ENCODE measurements around the gene KCNK7. TPM values are rescaled to one million over a fixed set of nuclear protein-coding genes. Genes with fewer than 3 reads are reported as not detected.
A peak's percentile ranks its signal among the peaks of the same experiment; 100 is the strongest.

The KCNK7 gene
- total RNA-seq, 4 donors from 2014 or later: 1.2 TPM; not detected in 3

DNA sequence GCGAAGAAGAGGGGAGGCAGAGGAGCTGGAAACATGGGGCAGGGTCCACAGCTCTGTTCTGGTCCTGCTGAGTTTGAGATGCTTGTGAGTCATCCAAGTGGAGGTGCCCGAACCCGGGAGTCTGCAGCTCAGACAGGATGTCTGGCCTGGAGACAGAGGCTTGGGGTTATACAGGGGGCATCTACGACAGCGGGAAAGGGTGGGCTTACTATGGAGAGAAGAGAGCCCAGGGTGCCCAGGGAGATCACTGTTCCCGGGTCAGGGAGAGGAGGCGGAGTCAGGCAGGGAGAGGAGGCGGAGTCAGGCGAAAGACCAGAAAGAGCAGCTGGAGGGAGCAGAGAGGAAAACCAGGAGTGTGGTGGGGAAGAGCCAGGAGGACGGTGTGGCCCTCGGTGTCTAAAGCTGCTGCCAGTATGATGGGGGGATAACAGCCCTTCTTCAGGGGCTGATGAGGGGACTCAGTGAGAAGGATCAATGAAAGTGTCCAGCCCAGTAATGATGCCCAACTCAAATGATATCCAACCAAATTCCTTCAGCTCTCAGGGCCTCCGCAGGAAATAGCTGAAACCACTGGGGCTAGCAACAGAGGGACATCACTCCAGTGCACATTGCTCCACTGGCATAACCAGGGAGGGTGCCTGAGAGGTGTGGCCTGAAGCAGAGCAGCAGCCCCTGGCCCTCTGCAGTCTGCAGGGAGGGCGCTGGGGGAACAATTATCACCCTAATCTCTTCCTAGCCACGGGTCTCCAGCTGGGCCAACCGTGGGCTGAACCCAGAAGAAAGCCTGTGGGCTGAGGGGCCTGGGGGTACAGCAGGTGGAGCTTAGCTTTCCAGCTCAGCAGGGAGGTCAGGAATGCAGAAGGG lies 34.8 kb downstream of the KCNK7 start:
- 34 to 42% methylated on average over 14 to 15 of the region's 15 CpGs for WGBS, 2 donors

DNA sequence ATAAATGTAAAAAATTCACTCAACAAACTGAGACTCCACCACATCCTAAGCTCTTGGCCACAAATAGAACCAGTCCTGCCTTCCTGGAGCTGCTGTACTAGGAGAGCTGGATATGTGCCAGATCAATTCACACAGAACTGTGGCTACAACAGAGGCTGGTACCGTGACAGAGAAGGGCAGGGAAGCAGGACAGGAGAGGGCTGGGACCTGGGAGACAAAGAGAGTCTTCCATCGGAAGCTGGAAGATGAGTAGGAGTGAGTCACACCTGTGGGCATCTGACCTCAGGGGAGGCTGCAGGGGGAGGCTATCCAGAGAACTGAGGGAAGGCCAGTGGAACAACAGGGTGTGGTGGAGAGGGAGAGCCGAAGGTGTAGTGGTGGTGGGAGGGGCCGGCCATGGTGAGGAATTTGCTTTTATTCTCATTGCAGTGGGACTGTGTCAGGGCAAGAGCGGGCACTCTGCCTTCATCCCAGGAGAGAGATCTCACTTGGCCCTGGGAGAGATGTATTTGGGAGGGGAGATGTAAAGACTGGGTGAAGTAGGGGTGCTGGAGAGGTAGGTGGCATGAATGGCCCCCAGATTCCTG lies 35.6 kb downstream of the KCNK7 start:
- no peaks in the 10 kb centered on the region for H3K36me3 ChIP-seq
- WGBS, 2 donors: 29 to 30% methylated on average over 5 of the region's 5 CpGs
- no peak for TF ChIP-seq POLR2A (IDR thresholded peaks at IDR 0.05)
- TF ChIP-seq, protein P1, sequence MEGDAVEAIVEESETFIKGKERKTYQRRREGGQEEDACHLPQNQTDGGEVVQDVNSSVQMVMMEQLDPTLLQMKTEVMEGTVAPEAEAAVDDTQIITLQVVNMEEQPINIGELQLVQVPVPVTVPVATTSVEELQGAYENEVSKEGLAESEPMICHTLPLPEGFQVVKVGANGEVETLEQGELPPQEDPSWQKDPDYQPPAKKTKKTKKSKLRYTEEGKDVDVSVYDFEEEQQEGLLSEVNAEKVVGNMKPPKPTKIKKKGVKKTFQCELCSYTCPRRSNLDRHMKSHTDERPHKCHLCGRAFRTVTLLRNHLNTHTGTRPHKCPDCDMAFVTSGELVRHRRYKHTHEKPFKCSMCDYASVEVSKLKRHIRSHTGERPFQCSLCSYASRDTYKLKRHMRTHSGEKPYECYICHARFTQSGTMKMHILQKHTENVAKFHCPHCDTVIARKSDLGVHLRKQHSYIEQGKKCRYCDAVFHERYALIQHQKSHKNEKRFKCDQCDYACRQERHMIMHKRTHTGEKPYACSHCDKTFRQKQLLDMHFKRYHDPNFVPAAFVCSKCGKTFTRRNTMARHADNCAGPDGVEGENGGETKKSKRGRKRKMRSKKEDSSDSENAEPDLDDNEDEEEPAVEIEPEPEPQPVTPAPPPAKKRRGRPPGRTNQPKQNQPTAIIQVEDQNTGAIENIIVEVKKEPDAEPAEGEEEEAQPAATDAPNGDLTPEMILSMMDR (IDR thresholded peaks at IDR 0.05): no peak
- H3K27me3 ChIP-seq: no peaks in the 10 kb centered on the region
- H3K4me3 ChIP-seq (replicated peaks in 1 of 3): no peak overlapping the region
- DNase-seq: peak; percentile 76 to 78
- H3K27ac ChIP-seq: peak overlapping the region; percentile 94 to 100 (median 97)
- no peaks in the 10 kb centered on the region for H3K9me3 ChIP-seq
- peaks cover 52 to 59% of the 10 kb centered on the region in 2 donors for H3K4me1 ChIP-seq
- intact Hi-C loops (cut with DNase I): no loop called here

More for the DNA sequence above, 34.8 kb downstream of the KCNK7 start:
- TF ChIP-seq POLR2A (IDR thresholded peaks at IDR 0.05): no peak
- TF ChIP-seq, protein P1 (IDR thresholded peaks at IDR 0.05): no peak
- intact Hi-C loops (cut with DNase I): no loop called here
- Histone ChIP-seq H3K27me3 (no peaks in the 10 kb centered on the region), H3K4me1 (peaks cover 52 to 58% of the 10 kb centered on the region in 2 donors), H3K27ac (peak overlapping the region; percentile 94 to 100 (median 97)), H3K9me3 (no peaks in the 10 kb centered on the region), H3K36me3 (no peaks in the 10 kb centered on the region), H3K4me3 (replicated peaks in 1 of 3) (no peak overlapping the region)
- peak in 1 of 2 donors; percentile 51 for DNase-seq

DNA sequence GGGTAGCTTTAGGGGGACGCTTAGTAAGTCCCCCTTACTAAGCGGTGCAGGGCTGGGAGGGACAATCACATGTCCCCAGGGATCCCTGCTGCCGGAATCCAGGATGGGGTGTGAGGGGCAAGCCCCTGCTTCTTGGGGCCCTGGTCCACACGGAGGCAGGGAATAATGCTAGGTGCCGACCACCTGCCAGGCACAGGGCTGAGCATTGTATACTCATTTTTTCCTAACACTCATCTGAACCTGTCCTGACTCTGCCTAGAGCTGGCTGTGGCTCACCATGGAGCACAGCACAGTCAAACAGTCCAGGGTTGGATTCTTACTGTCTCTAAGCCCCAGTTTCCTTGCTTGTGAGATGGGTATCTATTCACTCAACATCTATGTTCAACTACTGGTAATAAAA lies 36.1 kb downstream of the KCNK7 start:
- TF ChIP-seq, protein P1 (IDR thresholded peaks at IDR 0.05): no peak
- no peak for TF ChIP-seq POLR2A (IDR thresholded peaks at IDR 0.05)
- Histone ChIP-seq H3K9me3 (no peaks in the 10 kb centered on the region), H3K27me3 (no peaks in the 10 kb centered on the region), H3K36me3 (no peaks in the 10 kb centered on the region), H3K27ac (peak overlapping the region; percentile 94 to 100 (median 97)), H3K4me3 (replicated peaks in 1 of 3) (no peak overlapping the region), H3K4me1 (peaks cover 48 to 59% of the 10 kb centered on the region in 2 donors)
- intact Hi-C loops (cut with DNase I): no loop called here
- WGBS, 2 donors: 75 to 79% methylated on average over 4 to 5 of the region's 5 CpGs
- no peak for DNase-seq

DNA sequence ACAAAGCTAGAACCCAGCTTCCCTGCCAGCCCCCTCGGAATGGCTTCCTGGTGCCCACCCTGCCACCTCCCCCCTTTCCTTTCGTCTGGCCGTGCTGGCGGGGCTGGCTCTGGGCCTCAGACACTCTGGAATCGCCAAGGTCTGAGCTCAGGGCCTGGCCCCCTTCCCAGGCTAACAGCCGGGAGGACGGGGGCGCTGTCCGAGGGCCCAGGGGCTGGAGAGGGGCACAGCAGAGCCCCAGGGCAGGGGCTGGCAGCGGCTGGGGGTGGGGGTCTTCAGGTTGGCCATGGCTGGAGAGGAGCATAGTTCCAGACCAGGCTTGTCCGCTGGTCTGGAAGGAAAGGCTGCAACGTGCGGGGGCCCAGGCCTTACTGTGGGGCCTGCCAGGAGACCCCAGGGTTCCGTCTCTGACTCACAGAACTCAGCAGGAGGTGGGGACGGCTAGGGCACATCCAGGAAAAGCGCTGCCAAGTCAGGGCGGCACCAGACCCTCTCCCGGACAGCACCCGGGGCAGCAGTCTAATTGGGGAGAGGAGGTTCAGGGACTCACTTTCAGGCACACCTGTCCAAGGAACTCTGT lies 36.6 kb downstream of the KCNK7 start:
- Histone ChIP-seq H3K36me3 (no peaks in the 10 kb centered on the region), H3K27me3 (no peaks in the 10 kb centered on the region), H3K4me1 (peaks cover 48 to 59% of the 10 kb centered on the region in 2 donors), H3K9me3 (no peaks in the 10 kb centered on the region), H3K27ac (peak overlapping the region; percentile 94 to 100 (median 97)), H3K4me3 (replicated peaks in 1 of 3) (peak overlapping the region in 1 of 3 donors; percentile 55)
- WGBS, 2 donors: 79 to 85% methylated on average over 7 to 10 of the region's 19 CpGs
- DNase-seq: peak; percentile 70 to 73
- no peak for TF ChIP-seq POLR2A (IDR thresholded peaks at IDR 0.05)
- TF ChIP-seq, protein P1 (IDR thresholded peaks at IDR 0.05): no peak
- intact Hi-C loops (cut with DNase I): no loop called here

All from thyroid gland (tissue), 4 donors.